ENCODE data around the gene SIM2.

DNA sequence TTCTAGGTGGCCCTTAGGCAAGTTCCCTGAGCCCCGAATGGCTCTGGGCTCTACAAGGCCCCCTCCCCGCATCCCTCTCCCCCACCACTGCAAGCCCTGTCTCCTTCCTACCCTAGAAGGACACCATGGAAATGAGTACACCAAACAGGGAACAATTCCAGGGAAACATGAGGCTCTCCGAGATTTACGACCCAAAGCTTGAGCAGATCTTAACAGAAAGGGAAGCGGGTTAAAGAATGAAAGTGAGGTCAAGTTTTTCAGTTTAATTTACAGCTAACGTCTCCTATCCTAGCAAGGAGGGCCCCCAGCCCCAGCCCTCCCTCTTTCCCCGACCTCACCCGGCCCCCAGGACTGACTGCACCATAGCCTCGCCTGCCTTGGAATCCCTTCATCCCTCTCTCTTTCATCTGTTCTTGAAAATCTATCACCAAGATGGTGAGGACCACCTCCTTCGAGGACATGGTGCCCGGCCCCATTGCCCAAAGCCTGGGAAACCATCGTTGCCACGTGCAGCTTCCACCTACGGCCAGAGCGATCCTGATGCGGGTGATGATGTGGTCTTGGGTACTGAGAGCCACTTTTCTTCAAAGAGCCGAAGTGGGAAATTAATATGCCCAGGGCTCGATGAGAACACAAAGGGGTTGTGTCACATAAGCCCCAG lies 30.5 kb downstream of the SIM2 start:
- TF ChIP-seq, protein P1, sequence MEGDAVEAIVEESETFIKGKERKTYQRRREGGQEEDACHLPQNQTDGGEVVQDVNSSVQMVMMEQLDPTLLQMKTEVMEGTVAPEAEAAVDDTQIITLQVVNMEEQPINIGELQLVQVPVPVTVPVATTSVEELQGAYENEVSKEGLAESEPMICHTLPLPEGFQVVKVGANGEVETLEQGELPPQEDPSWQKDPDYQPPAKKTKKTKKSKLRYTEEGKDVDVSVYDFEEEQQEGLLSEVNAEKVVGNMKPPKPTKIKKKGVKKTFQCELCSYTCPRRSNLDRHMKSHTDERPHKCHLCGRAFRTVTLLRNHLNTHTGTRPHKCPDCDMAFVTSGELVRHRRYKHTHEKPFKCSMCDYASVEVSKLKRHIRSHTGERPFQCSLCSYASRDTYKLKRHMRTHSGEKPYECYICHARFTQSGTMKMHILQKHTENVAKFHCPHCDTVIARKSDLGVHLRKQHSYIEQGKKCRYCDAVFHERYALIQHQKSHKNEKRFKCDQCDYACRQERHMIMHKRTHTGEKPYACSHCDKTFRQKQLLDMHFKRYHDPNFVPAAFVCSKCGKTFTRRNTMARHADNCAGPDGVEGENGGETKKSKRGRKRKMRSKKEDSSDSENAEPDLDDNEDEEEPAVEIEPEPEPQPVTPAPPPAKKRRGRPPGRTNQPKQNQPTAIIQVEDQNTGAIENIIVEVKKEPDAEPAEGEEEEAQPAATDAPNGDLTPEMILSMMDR (IDR thresholded peaks at IDR 0.05): no peak
- TF ChIP-seq EP300 (IDR thresholded peaks at IDR 0.05) (no peak), POLR2A (IDR thresholded peaks at IDR 0.05) (no peak)

Measured in gastroesophageal sphincter (tissue), 3 donors.